GM12873 (cell line): ENCODE results near the gene ST6GALNAC3.

ENCODE experiments used
- TF ChIP-seq, protein P1 (sequence below): IDR thresholded peaks from 2 replicates; pipeline ENCODE4 v1.5.1; 2012; ENCODE audit warnings: low read depth, mild to moderate bottlenecking, moderate library complexity, low read length, control low read depth; ENCODE audit not compliant: insufficient read depth; ENCODE audit errors: missing control alignments

ST6GALNAC3 gene

DNA sequence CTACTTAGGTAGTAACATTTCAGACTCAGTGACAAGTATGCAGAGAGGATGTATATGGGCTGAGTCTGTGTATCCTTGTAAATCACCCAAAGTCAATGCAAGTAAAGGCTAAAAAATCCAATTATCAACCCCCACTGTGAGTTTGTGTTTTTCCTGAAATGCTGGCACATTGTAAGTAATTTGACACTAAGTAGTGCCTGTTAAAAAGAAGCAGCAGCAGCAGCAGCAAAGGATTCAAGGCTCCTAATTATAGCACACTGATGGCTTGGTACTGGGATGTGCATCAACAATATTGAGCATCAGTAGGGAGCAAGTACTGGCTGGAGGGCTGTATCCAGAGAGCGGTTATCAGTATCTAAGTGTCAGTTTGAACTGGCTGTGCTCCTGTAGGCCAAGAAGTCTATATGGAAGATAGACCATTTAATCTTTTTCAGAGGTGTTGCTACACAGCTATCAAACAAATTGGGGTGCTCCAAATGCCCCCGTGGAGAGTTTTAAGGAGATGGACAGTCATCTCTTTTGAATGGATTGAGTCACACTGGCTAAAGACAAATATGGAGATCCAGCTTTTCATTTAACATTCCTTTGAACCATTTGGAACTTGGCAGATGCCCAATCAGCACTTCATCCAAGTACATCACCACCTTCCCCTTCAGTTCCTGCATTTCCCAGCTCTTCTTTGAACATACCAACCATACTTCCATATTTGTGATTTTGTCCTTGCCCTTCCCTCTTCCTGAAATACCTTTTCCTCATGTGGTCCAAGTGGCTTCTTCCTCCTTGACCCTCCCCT, 551.5 kb downstream of the ST6GALNAC3 start:
- TF ChIP-seq, protein P1, sequence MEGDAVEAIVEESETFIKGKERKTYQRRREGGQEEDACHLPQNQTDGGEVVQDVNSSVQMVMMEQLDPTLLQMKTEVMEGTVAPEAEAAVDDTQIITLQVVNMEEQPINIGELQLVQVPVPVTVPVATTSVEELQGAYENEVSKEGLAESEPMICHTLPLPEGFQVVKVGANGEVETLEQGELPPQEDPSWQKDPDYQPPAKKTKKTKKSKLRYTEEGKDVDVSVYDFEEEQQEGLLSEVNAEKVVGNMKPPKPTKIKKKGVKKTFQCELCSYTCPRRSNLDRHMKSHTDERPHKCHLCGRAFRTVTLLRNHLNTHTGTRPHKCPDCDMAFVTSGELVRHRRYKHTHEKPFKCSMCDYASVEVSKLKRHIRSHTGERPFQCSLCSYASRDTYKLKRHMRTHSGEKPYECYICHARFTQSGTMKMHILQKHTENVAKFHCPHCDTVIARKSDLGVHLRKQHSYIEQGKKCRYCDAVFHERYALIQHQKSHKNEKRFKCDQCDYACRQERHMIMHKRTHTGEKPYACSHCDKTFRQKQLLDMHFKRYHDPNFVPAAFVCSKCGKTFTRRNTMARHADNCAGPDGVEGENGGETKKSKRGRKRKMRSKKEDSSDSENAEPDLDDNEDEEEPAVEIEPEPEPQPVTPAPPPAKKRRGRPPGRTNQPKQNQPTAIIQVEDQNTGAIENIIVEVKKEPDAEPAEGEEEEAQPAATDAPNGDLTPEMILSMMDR, result no peak

DNA sequence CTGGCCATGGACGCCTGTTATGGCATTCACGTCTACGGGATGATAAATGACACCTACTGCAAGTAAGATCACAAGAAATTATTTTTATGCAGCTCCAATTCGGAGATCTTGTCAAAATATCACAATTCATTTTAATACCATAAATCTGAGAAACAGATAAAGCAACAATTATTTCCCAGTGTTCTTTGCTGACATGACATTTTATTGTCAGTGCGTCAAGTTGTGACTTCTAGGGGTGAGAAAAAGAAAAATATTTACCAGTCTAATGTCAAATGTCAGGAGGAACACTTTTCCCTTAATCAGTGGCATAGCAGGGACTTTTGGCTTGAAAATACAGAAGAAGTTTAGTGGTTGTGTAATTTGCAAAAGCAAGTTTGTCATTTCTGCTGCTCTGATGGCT, 553.0 kb downstream of the ST6GALNAC3 start:
- TF ChIP-seq, protein P1, result no peak

DNA sequence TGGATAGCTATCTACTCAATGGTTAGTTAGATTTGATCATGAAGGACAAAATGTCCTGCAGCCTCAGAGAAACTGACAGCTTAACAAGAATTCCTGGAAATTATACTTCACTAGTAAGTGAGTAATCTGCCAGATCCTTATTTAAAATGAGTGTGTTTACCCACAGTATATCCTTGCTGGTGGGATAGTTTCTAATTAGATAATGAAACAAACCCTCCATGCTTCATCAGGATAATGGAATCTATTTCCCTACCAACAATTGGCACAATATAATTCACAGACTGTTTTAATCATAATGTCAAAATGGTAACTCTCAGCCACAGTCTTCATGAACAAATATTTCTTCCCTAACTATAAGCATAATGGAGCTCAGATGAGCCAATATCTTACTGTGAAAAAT, 553.4 kb downstream of the ST6GALNAC3 start:
- TF ChIP-seq, protein P1, result no peak

DNA sequence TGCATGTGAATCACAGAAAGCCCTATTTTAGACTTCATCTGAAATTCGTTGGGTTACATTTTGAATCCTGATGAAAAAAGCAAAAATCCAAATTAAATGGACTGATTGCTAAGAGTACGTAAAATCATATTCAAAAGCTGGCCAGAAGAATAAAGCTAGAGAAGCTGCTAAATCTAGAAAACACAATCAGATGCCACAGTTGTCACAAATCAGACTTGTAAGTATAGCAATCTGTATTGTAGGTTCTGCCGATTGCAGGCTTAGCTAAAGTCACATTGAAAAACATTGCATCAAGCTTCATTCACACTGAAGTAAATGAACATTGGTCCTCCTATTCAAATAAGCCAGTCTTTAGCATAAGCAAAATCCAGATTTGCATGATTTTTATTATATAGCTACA, 557.6 kb downstream of the ST6GALNAC3 start:
- TF ChIP-seq, protein P1, result no peak

DNA sequence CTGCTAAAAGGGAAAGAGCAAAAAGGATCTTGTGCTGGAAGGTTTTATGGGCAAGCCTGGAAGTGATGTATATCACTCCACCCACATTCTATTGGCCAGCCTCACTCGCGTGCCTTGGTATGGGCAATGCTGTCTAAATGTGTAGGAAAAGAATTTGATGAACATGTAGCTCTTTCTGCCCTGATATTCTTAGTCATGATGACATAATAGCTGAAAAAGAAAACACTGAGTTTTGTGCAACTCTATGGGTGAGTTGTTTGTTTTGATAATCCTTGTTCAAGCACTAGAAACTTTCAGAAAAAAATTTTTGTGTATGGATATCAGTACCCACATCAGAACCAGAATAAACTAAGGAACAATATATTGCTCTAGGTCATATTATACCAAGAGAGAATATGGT, 561.2 kb downstream of the ST6GALNAC3 start:
- TF ChIP-seq, protein P1, result no peak

DNA sequence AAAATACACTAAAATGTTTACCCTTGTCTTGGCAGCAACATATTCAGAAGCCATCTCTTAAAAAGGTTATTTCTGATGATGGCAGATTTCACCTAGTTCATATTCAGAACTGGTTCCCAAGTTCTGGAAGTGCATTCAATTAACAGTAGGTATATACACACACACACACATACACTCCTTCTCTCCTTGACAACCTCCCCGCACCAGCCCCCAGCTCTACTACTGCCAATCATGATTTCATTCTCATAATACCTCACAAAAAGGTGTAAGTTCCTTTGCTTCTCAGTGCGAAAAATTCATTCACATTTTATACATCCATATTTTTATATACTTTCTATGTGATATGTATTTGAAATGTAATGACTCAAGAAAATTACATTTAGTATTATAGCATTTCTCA, 564.6 kb downstream of the ST6GALNAC3 start:
- TF ChIP-seq, protein P1, result no peak

DNA sequence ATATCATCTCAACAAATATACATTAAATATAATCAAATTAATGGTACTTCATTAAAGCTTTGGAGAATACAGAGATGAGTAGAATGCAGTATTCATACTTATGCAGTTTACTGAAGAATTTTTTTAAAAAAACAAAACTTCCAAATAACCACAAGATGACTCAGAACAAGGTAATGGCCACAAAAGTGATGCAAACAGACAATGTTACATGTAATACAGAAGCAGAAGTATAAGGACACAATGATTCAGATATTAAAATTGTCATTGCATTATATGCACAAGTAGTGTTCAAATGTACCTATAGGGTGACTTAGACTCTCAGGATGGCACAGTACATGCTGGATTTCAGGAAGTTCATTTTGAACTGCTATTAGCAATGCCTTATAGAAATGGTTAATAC, 565.5 kb downstream of the ST6GALNAC3 start:
- TF ChIP-seq, protein P1, result no peak
